WTC11 (cell line): ENCODE data around the gene HS6ST1. TPM values are rescaled to one million over a fixed set of nuclear protein-coding genes. Genes with fewer than 3 reads are reported as not detected.
A peak's percentile ranks its signal among the peaks of the same experiment; 100 is the strongest.

Experiments
- ATAC-seq: fragments of 200-7000 bp; cut with Tn5 transposase; 2 replicates; pipeline ENCODE4 v1.10.0; 2021; ENCODE audit warnings: mild to moderate bottlenecking, moderate library complexity
- CTCF ChIA-PET: fragments of 300-600 bp; sonication (Branson Sonifier 250); formaldehyde crosslinking; loops from one replicate; lab custom pipeline; 2021; ENCODE audit warnings: antibody characterized with exemption; lab: Charles Lee
- POLR2A ChIA-PET: fragments of 350-600 bp; sonication (Branson Sonifier 250); formaldehyde crosslinking; loops from one replicate; lab custom pipeline; 2021; ENCODE audit warnings: antibody characterized with exemption; lab: Charles Lee
- DNase-seq: peaks from one replicate; pipeline ENCODE4 v3.0.0; 2021; ENCODE audit warnings: low spot score
- H3K27ac Mint-ChIP-seq: 2 replicates; pipeline ENCODE4 v1.8.0; 2021; ENCODE audit warnings: mixed read lengths
- H3K27me3 Mint-ChIP-seq: 2 replicates; pipeline ENCODE4 v1.8.0; 2021; ENCODE audit warnings: low read depth, mild to moderate bottlenecking, moderate library complexity, mixed read lengths
- H3K36me3 Mint-ChIP-seq: 2 replicates; pipeline ENCODE4 v1.8.0; 2021; ENCODE audit warnings: mixed read lengths
- H3K4me1 Mint-ChIP-seq: 2 replicates; pipeline ENCODE4 v1.8.0; 2022; ENCODE audit warnings: mixed read lengths
- H3K4me3 Mint-ChIP-seq: 2 replicates; pipeline ENCODE4 v1.8.0; 2021; ENCODE audit warnings: mild to moderate bottlenecking, moderate library complexity, mixed read lengths
- H3K9me3 Mint-ChIP-seq: 2 replicates; pipeline ENCODE4 v1.8.0; 2021; ENCODE audit warnings: mixed read lengths
- ARID4B ChIP-seq: sonication (generic); formaldehyde crosslinking; IDR thresholded peaks from 2 replicates; pipeline ENCODE4 v1.8.0; 2023; ENCODE audit warnings: missing genetic modification reagents, mild to moderate bottlenecking, borderline replicate concordance
- CREM ChIP-seq: sonication (generic); formaldehyde crosslinking; IDR thresholded peaks from 2 replicates; pipeline ENCODE4 v1.8.1; 2022; ENCODE audit warnings: mild to moderate bottlenecking, missing genetic modification reagents, moderate library complexity
- E2F4 ChIP-seq: sonication (generic); formaldehyde crosslinking; IDR thresholded peaks from 2 replicates; pipeline ENCODE4 v1.8.1; 2022; ENCODE audit warnings: low read depth, mild to moderate bottlenecking, moderate library complexity, missing genetic modification reagents, borderline replicate concordance
- ELF4 ChIP-seq: sonication (generic); formaldehyde crosslinking; IDR thresholded peaks from 2 replicates; pipeline ENCODE4 v1.8.1; 2022; ENCODE audit warnings: low read depth, mild to moderate bottlenecking, moderate library complexity, missing genetic modification reagents
- EMX1 ChIP-seq: fragments of 250-450 bp; sonication (Bioruptor Pico); IDR thresholded peaks from 2 replicates; pipeline ENCODE4 v1.8.0; 2021; ENCODE audit warnings: mild to moderate bottlenecking
- ESRRA ChIP-seq: sonication (generic); formaldehyde crosslinking; IDR thresholded peaks from 2 replicates; pipeline ENCODE4 v1.8.1; 2022; ENCODE audit warnings: mild to moderate bottlenecking, missing genetic modification reagents, borderline replicate concordance
- FOXP4 ChIP-seq: sonication (generic); formaldehyde crosslinking; IDR thresholded peaks from 2 replicates; pipeline ENCODE4 v1.8.0; 2022; ENCODE audit warnings: mild to moderate bottlenecking, missing genetic modification reagents
- GRHL2 ChIP-seq: fragments of 250-450 bp; sonication (Bioruptor Pico); IDR thresholded peaks from 2 replicates; pipeline ENCODE4 v1.8.0; 2022; ENCODE audit warnings: mild to moderate bottlenecking, moderate library complexity; ENCODE audit not compliant: insufficient replicate concordance, severe bottlenecking
- GTF2I ChIP-seq: fragments of 250-450 bp; sonication (Bioruptor Pico); conservative IDR thresholded peaks from 2 replicates; pipeline ENCODE4 v1.4.0; 2021; ENCODE audit warnings: mild to moderate bottlenecking
- JUN ChIP-seq: sonication (generic); formaldehyde crosslinking; IDR thresholded peaks from 2 replicates; pipeline ENCODE4 v1.8.0; 2023; ENCODE audit warnings: mild to moderate bottlenecking, missing genetic modification reagents
- NFATC4 ChIP-seq: fragments of 250-450 bp; sonication (Bioruptor Pico); IDR thresholded peaks from 2 replicates; pipeline ENCODE4 v1.9.0; 2021; ENCODE audit warnings: mild to moderate bottlenecking
- NFE2L1 ChIP-seq: sonication (generic); formaldehyde crosslinking; IDR thresholded peaks from 2 replicates; pipeline ENCODE4 v1.8.1; 2023; ENCODE audit warnings: missing genetic modification reagents
- NR3C1 ChIP-seq: sonication (generic); formaldehyde crosslinking; conservative IDR thresholded peaks from 2 replicates; pipeline ENCODE4 v1.8.1; 2023; ENCODE audit warnings: low read depth, mild to moderate bottlenecking, missing genetic modification reagents
- SMAD4 ChIP-seq: sonication (generic); formaldehyde crosslinking; IDR thresholded peaks from 2 replicates; pipeline ENCODE4 v1.8.0; 2022; ENCODE audit warnings: mild to moderate bottlenecking, missing genetic modification reagents
- SP1 ChIP-seq: sonication (generic); formaldehyde crosslinking; conservative IDR thresholded peaks from 2 replicates; pipeline ENCODE4 v1.8.1; 2022; ENCODE audit warnings: missing genetic modification reagents
- TEAD1 ChIP-seq: sonication (generic); formaldehyde crosslinking; IDR thresholded peaks from 2 replicates; pipeline ENCODE4 v1.8.0; 2022; ENCODE audit warnings: mild to moderate bottlenecking, missing genetic modification reagents
- TP53 ChIP-seq: sonication (generic); formaldehyde crosslinking; IDR thresholded peaks from 2 replicates; pipeline ENCODE4 v1.8.1; 2023; ENCODE audit warnings: mild to moderate bottlenecking, missing genetic modification reagents
- ZNF138 ChIP-seq: sonication (generic); formaldehyde crosslinking; conservative IDR thresholded peaks from 2 replicates; pipeline ENCODE4 v1.8.1; 2022; ENCODE audit warnings: mild to moderate bottlenecking, moderate library complexity, missing genetic modification reagents
- ZNF232 ChIP-seq: sonication (generic); formaldehyde crosslinking; IDR thresholded peaks from 2 replicates; pipeline ENCODE4 v1.8.0; 2022; ENCODE audit warnings: mild to moderate bottlenecking, missing genetic modification reagents
- ZNF423 ChIP-seq: fragments of 250-450 bp; sonication (Bioruptor Pico); IDR thresholded peaks from 2 replicates; pipeline ENCODE4 v2.1.2; 2022; ENCODE audit warnings: mild to moderate bottlenecking, moderate library complexity
- ZNF671 ChIP-seq: fragments of 250-450 bp; sonication (Bioruptor Pico); IDR thresholded peaks from 2 replicates; pipeline ENCODE4 v1.8.0; 2021; ENCODE audit warnings: mild to moderate bottlenecking
- total RNA-seq: library from RNA; stranded (reverse); gene quantifications from 3 replicates; pipeline ENCODE4 v1.2.3, GENCODE V29; 2021

HS6ST1 gene
- total RNA-seq, 1 experiment from 2014 or later = 55.5 TPM

GRCh38 chr2:128262315-128263253 is 56.1 kb downstream of the HS6ST1 start:
- POLR2A ChIA-PET = no interaction called here
- Mint-ChIP-seq H3K9me3 (no peaks in the 10 kb centered on the region), H3K27ac (peak overlapping the region; percentile 53; the same call in 1 of the 2 replicates), H3K4me1 (peaks cover 18% of the 10 kb centered on the region), H3K36me3 (no peaks in the 10 kb centered on the region), H3K27me3 (peaks cover 9% of the 10 kb centered on the region), H3K4me3 (no peak overlapping the region)
- CTCF ChIA-PET = interaction anchor here (1.5 kb wide), 1 partner anchor 29 kb away, joined by 4 read pairs; no protein-coding TSS in a partner anchor
- ATAC-seq = no peak
- no peak for DNase-seq
- 0 out of 2 replicates have a peak, but pooled peaks have one; percentile 16 for TF ChIP-seq GTF2I (CRISPR knock-in tag)
- TF ChIP-seq SP1 (CRISPR knock-in tag) = no peak
- no peak for TF ChIP-seq SMAD4 (CRISPR knock-in tag)
- TF ChIP-seq GRHL2 (CRISPR knock-in tag) = no peak

- no peak overlapping the region for H3K4me3 Mint-ChIP-seq
- H3K36me3 Mint-ChIP-seq = no peaks in the 10 kb centered on the region
- no peaks in the 10 kb centered on the region for H3K9me3 Mint-ChIP-seq
- ChIA-PET CTCF (interaction anchor here (1.3 to 1.8 kb wide), 4 partner anchors 27 to 54 kb away, joined by 4 to 8 read pairs (median 6); no protein-coding TSS in a partner anchor), POLR2A (no interaction called here)
- ATAC-seq (peak; percentile 7), DNase-seq (no peak)
- peaks cover 9% of the 10 kb centered on the region for H3K27me3 Mint-ChIP-seq
- peak overlapping the region; percentile 93 for H3K27ac Mint-ChIP-seq
- H3K4me1 Mint-ChIP-seq = peaks cover 18% of the 10 kb centered on the region
- TF ChIP-seq EMX1 (CRISPR knock-in tag) = no peak
- TF ChIP-seq ZNF232 = no peak
- peak; percentile 82 for TF ChIP-seq ZNF423 (CRISPR knock-in tag)
Measured at GRCh38 chr2:128261245-128262128, 57.2 kb downstream of the HS6ST1 start.

- Mint-ChIP-seq H3K4me1 (peaks cover 18% of the 10 kb centered on the region), H3K36me3 (no peaks in the 10 kb centered on the region), H3K27ac (peak overlapping the region; percentile 93), H3K9me3 (no peaks in the 10 kb centered on the region), H3K27me3 (peaks cover 16% of the 10 kb centered on the region), H3K4me3 (no peak overlapping the region)
- POLR2A ChIA-PET = no interaction called here
- CTCF ChIA-PET = interaction anchor here (0.5 to 1.8 kb wide), 5 partner anchors 26 to 156 kb away, joined by 4 to 8 read pairs (median 6); no protein-coding TSS in a partner anchor
- ATAC-seq = peak; percentile 80
- peak; percentile 74 for DNase-seq
- TF ChIP-seq JUN (CRISPR knock-in tag) (no peak), FOXP4 (CRISPR knock-in tag) (no peak), ZNF671 (CRISPR knock-in tag) (no peak), NFATC4 (CRISPR knock-in tag) (no peak), GTF2I (CRISPR knock-in tag) (peak; percentile 84), ELF4 (no peak), TEAD1 (CRISPR knock-in tag) (no peak), ZNF138 (CRISPR knock-in tag) (no peak), NR3C1 (CRISPR knock-in tag) (no peak), CREM (no peak), NFE2L1 (CRISPR knock-in tag) (no peak), TP53 (CRISPR knock-in tag) (no peak), ESRRA (CRISPR knock-in tag) (0 out of 2 replicates have a peak, but pooled peaks have one; percentile 22), ARID4B (CRISPR knock-in tag) (0 out of 2 replicates have a peak, but pooled peaks have one; percentile 22), E2F4 (CRISPR knock-in tag) (no peak)
Measured at GRCh38 chr2:128260239-128261138, 58.2 kb downstream of the HS6ST1 start.
